ENCODE results near the gene GPR148. TPM values are rescaled to one million over a fixed set of nuclear protein-coding genes. Genes with fewer than 3 reads are reported as not detected.

GPR148 gene
- total and polyA plus RNA-seq, 2 of the 4 experiments (the other 2 are of a cell fraction): not detected

DNA sequence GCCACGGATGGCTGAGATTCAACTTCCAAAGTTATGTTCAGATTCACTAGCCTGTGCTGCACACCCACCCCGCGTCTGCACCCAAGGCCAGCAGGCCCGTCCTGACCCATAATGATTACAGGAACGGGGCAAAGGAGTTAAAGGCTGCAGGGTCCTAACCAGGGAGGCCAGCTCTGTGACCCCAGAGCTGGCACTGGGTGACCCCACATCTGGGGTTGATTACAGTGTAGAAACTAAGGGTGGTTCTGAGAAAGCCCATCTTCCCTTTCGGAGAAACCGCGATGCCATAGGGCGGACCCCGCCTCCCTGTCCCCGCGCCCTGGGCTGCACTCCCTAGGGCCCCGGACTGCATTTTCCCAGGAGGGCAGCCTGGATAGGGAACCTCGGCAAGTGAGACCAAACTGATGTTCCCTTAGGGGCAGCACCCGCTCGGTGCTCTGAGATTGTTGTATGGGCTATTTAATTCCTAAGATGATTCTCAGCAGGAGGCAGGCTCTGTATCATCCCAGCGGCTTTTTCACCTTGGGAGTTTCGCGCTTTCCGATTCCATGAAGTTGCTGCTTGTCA is 2.2 kb upstream of the GPR148 start:
- CTCF ChIA-PET: no interaction called here

More for the DNA sequence above, 2.2 kb upstream of the GPR148 start:
- Histone ChIP-seq H4K8ac (ENCODE audit: low read depth in 2 of 2, low read length in 2 of 2) (peak overlapping the region in 1 of 2 experiments; percentile 81; a peak in 1 of 4 replicates), H3K23ac (ENCODE audit: low read depth, low read length) (no peak overlapping the region), H3K27me3 (ENCODE audit: control insufficient read depth, insufficient read depth, low read length) (no peaks in the 10 kb centered on the region), H3K18ac (ENCODE audit: low read depth, low read length) (no peak overlapping the region), H3K4me1 (ENCODE audit: control insufficient read depth, insufficient read depth, low read length) (no peaks in the 10 kb centered on the region), H2AK5ac (ENCODE audit: low read depth, low read length) (no peak overlapping the region), H3K14ac (replicated peaks; ENCODE audit: low read depth, low read length) (no peak overlapping the region), H2AK9ac (replicated peaks; ENCODE audit: low read depth, low read length, poor library complexity) (no peak overlapping the region), H3K56ac (ENCODE audit: extremely low read depth, insufficient read depth, low read length) (no peak overlapping the region), H4K5ac (ENCODE audit: low read depth, low read length) (no peak overlapping the region), H2BK15ac (ENCODE audit: low read depth, low read length) (no peak overlapping the region), H3K27ac (ENCODE audit: insufficient read depth, low read length) (no peak overlapping the region), H3K79me1 (ENCODE audit: low read depth in 1 of 2, low read length in 2 of 2) (no peaks in the 10 kb centered on the region), H3K4ac (ENCODE audit: low read depth, low read length) (no peak overlapping the region), H2BK5ac (ENCODE audit: low read depth, low read length, poor library complexity, severe bottlenecking) (no peak overlapping the region), H4K20me1 (ENCODE audit: insufficient read depth, low read length) (no peaks in the 10 kb centered on the region), H3K4me2 (ENCODE audit: low read depth, low read length) (peak overlapping the region; percentile 58), H3K9me3 (ENCODE audit: control insufficient read depth, insufficient read depth, low read length) (no peaks in the 10 kb centered on the region), H3K36me3 (ENCODE audit: control insufficient read depth, insufficient read depth, low read length) (no peaks in the 10 kb centered on the region), H4K91ac (ENCODE audit: insufficient read depth, low read depth, low read length) (no peak overlapping the region), H2BK20ac (ENCODE audit: low read depth, low read length) (no peak overlapping the region), H3K9me1 (ENCODE audit: insufficient read depth, low read length) (no peaks in the 10 kb centered on the region), H3K9ac (ENCODE audit: low read depth, low read length) (no peak overlapping the region), H2BK120ac (ENCODE audit: low read depth, low read length) (no peak overlapping the region), H3K4me3 (ENCODE audit: insufficient read depth, low read depth, low read length) (peak overlapping the region; percentile 50; the same call in 1 of the 2 replicates), H2AFZ (replicated peaks; ENCODE audit: low read length, poor library complexity) (peak overlapping the region; percentile 94)
- dilution Hi-C loops (cut with HindIII; ENCODE audit: low sequenced_read_pairs, unreplicated experiment): no loop called here
- intact Hi-C loops (cut with micrococcal nuclease): no loop called here
- in situ Hi-C loops (cut with MboI; ENCODE audit: low sequenced_read_pairs): no loop called here
- BruUV-seq (replicated peaks): no TSS peak
- POLR2A ChIA-PET (ENCODE audit: unreplicated experiment): no interaction called here
- 80% methylated on average over 1 of the region's 20 CpGs; no CpG with 5 or more reads in 1 of the 2 experiments for WGBS, 2 experiments (ENCODE audit: extremely low coverage in 2 of 2, insufficient read length in 1 of 2)
- DNase-seq (no peak), ATAC-seq (ENCODE audit: low read depth) (no peak)
- TF ChIP-seq, protein P1, sequence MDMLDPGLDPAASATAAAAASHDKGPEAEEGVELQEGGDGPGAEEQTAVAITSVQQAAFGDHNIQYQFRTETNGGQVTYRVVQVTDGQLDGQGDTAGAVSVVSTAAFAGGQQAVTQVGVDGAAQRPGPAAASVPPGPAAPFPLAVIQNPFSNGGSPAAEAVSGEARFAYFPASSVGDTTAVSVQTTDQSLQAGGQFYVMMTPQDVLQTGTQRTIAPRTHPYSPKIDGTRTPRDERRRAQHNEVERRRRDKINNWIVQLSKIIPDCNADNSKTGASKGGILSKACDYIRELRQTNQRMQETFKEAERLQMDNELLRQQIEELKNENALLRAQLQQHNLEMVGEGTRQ (IDR thresholded peaks at IDR 0.05; ENCODE audit: low read depth, low read length): no peak
- no peak for TF ChIP-seq RAD21 (IDR thresholded peaks at IDR 0.05; ENCODE audit: low read length)
- TF ChIP-seq FOS (IDR thresholded peaks at IDR 0.05; ENCODE audit: low read depth, low read length): no peak

Measured in IMR-90 (cell line).